GM18505 (cell line): ENCODE data around the gene USH2A.

Experiments
- ATAC-seq: cut with Tn5 transposase; IDR thresholded peaks from one replicate; pipeline ENCODE4 v1.9.1; 2021; ENCODE audit not compliant: unreplicated experiment
- POLR2A ChIP-seq: IDR thresholded peaks from 4 replicates; pipeline ENCODE4 v1.6.1; 2011; ENCODE audit warnings: borderline replicate concordance; ENCODE audit not compliant: insufficient read depth, insufficient read length; ENCODE audit errors: extremely low read depth

Gene USH2A

DNA sequence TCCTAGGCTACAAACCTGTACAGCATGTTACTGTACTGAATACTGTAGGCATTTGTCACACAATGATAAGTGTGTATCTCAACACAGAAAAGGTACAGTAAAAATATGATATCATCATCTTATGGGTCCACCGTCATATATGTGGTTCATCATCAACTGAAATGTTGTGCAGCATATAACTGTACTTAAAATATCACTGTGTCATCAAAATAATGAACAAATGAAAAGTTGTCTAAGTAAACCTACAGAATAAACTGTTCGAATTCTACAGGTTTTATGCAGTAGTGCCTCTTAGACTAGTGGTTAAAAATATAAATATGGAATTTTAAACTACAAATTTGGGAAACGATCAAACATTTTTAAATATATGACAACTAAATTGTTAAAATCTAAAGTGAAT lies 527.4 kb downstream of the USH2A start:
- ATAC-seq, result no peak
- no peak for TF ChIP-seq POLR2A

- ATAC-seq, result no peak
- TF ChIP-seq POLR2A, result no peak
Observed at GRCh38 chr1:215895276-215895675, 528.0 kb downstream of the USH2A start.

DNA sequence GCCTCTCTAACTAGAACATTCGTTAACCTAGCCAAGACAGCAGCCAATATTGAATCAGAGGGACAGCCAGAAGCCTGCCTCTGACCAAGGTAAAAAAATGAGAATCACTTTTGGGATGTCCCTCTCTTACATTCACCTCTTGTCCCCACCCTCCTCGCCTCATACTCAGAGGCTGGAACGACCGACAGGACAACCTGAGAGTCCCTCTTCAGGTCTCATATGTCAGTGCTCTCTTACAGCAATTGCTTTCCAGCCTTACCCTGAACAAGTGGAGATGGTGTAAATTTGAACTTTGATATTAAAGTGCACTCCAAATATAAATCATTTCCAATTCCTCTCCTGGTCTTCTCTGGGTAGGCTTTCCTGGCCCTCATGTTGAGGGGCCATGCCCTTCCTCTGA lies 528.6 kb downstream of the USH2A start:
- TF ChIP-seq POLR2A, result no peak
- no peak for ATAC-seq

- no peak for ATAC-seq
- TF ChIP-seq POLR2A, result no peak
Observed at GRCh38 chr1:215891266-215892057, 531.8 kb downstream of the USH2A start.

GRCh38 chr1:215890438-215890837 lies 532.8 kb downstream of the USH2A start:
- ATAC-seq, result no peak
- TF ChIP-seq POLR2A, result no peak

DNA sequence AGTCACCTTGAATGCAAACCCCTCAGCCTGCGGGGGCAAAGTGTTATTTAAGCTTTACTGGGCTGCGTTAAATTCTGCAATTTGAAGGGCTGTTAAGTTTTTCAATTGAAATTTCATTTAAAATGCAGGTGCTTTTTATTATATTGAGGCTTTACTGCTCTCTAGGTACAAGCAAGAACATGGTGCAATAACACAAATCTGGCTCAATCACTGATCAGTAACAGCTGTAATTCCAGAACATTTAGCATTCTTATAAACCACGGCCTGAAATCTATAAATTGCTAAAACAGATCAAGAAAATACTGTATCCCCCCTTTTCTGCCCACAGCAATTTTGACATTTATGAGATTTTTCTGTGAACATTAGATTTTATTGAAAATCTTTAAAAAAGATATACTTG lies 533.4 kb downstream of the USH2A start:
- no peak for TF ChIP-seq POLR2A
- no peak for ATAC-seq

GRCh38 chr1:215888159-215888558 lies 535.1 kb downstream of the USH2A start:
- TF ChIP-seq POLR2A, result no peak
- no peak for ATAC-seq

DNA sequence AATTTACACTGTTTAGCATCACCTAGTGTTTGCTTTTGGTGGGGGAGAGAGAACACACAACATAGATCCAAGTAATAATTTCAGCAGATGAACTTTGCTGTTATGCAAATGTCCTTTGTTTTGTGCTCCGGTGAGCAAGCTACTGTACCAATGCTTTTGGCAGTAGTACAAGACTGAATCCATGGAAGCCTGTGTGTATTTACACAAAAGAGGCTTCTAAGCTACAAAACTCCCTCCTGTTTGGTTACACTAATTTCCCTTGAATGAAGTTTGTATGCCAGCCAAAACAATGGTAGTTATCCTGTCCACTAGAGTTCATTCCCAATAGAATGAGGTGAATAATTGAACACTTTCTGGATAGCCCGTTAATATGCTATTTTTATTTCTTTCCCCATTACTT lies 535.6 kb downstream of the USH2A start:
- TF ChIP-seq POLR2A, result no peak
- ATAC-seq, result no peak

DNA sequence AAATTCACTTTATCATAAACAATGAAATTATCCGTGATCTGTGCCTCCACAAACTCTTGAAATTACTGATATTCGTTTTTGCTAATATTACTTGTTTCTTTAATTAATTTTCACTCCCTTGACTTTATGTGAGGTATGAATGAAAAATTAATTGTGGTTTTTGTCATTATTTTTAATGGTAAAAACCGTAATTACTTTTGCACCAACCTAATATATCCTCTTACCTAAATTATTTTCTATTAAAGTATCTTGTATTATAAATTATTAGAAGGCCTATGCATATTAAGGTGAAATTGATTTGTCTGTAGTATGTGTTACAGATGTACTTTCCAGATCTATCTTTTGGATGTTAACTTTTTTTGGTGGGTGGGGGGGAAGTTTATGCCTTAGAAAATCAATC lies 540.2 kb downstream of the USH2A start:
- TF ChIP-seq POLR2A, result no peak
- no peak for ATAC-seq

DNA sequence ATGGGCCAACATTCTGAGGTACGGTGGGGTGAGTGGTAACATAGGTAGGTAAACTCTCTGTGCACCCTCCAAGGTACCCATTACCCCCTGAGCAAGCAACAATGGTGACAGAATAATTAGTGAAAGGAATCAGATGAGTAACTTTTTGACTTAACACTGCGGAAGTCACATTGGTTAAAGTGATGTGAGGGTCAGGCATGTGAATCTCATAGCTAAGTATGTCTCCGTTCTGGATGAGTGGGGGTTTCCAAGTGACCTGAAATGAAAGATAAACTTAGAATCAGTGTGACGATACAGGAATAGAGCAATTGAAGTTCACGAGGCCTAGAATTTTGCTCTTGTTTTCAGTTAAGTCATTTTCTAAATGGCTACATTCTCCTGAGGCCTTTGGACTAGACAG lies 544.4 kb downstream of the USH2A start:
- no peak for ATAC-seq
- no peak for TF ChIP-seq POLR2A

- no peak for TF ChIP-seq POLR2A
- no peak for ATAC-seq
Observed at GRCh38 chr1:215878128-215878527, 545.1 kb downstream of the USH2A start.

DNA sequence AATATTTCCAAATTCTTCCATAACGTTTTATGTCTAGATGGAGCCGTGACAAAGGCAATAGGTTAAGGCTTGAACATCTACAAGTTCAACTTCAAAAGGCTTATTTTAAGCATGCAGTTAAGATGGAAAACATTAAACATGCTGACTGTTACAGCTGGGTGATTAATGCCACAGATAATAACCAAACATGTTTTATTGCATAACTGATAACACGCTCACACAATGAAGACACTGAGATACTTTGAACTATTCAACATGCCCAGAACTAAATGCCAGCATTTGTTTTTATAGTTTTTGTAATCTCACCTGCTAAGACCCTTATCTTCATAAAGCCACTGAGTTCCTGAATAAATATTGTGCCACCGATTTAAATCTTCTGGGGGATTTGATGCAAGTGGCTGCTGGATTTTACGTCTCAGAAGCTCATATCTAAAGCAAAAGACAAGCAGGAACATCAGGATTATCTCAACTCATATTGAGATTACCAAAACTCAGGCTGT lies 545.7 kb downstream of the USH2A start:
- TF ChIP-seq POLR2A, result no peak
- no peak for ATAC-seq

GRCh38 chr1:215875712-215876111 lies 547.5 kb downstream of the USH2A start:
- TF ChIP-seq POLR2A, result no peak

GRCh38 chr1:215875236-215875635 lies 548.0 kb downstream of the USH2A start:
- no peak for ATAC-seq
- no peak for TF ChIP-seq POLR2A

More at GRCh38 chr1:215875712-215876111, 547.5 kb downstream of the USH2A start:
- no peak for ATAC-seq
